Measurements from ENCODE around the gene SCAP. TPM values are rescaled to one million over a fixed set of nuclear protein-coding genes. Genes with fewer than 3 reads are reported as not detected.

SCAP gene
- total and polyA plus RNA-seq, 12 donors, result 31.7 to 56.7 (median 40.4) TPM

DNA sequence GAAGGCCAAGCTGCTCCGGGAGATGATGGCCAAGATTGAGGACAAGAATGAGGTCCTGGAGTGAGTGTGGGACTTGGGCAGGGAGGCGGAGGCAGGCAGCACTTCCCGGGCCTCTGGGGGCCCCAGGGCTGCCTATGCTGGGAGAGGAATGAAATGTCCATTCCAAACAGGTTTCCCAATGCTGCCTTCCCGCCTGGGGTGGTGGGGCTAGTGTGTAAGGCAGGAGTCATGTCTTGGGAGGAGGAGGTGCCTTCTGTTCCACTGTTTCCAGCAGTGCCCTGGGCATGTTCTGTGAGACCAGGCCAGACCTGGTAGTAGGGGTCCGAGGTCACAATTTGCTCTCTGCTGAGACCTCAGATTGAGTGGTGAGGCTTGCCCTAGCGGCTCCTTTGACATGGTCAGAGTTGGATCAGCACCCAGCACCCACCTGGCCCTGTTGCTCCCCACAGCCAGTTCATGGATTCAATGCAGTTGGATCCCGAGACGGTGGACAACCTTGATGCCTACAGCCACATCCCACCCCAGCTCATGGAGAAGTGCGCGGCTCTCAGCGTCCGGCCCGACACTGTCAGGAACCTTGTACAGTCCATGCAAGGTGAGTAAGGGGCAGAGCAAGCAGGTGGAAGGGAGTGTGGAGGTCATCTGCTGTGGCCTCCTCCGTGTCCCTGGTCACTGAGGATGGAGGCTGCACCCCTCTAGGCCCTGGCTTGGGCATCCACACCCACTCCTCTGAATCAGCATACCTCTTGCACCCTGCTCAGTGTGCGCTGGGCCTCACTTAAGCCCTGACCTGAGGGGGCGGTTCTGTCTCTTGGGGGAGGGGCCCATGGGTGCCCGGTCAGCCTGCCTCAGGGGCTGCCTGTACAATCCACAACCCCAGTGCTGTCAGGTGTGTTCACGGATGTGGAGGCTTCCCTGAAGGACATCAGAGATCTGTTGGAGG lies 67.6 kb downstream of the SCAP start:
- Histone ChIP-seq H3K36me3 (peaks cover under 1 to 86% (median 51%) of the 10 kb centered on the region in 9 donors), H3K4me3 (no peak overlapping the region), H3K27ac (no peak overlapping the region), H3K27me3 (no peaks in the 10 kb centered on the region), H3K4me1 (peaks cover 5 to 22% (median 17%) of the 10 kb centered on the region in 9 donors), H3K9me3 (no peaks in the 10 kb centered on the region)
- TF ChIP-seq CTCF (IDR thresholded peaks at IDR 0.05), result no peak
- intact Hi-C loops (cut with DNase I), result no loop called here
- 88 to 93% methylated on average over 18 of the region's 18 CpGs for WGBS, 2 donors
- no peak for ATAC-seq
- no peak for DNase-seq

DNA sequence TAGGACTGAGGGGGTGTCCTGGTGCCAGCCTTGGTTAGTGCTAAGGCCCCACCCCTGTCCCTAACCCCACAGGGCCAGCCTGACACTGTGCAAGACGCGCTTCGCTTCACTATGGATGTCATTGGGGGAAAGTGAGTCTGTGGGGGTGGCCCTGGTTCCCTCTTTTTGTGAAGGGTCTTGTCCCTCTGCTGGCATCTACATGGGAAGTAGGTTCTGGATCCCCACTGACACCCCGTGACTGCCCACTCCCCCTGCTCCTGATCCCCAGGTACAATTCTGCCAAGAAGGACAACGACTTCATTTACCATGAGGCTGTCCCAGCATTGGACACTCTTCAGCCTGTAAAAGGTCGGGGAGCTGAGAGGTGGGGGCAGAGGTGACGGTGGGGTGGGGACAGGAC lies 68.5 kb downstream of the SCAP start:
- no peak for TF ChIP-seq CTCF (IDR thresholded peaks at IDR 0.05)
- peaks cover 0 to 85% (median 43%) of the 10 kb centered on the region in 9 donors for H3K36me3 ChIP-seq
- intact Hi-C loops (cut with DNase I), result no loop called here

DNA sequence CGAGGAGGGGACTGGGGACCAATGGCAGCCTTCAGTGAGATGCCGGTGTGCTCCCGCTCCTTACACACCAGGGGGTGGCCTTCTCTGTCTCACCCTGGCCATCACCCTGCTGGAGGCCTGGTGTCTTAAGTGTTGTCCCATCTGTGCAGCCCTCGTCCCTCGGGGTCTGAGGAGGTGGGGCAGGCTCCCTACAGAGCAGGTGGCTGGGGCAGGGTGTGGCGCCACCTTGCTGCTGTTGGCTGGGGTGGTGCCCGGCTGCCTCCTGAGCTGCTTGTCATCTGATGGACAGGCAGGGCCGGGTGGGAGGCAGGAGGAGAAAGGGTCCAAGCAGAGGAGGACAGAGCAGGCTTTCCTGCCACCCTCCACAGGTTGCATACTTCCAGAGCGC lies 69.0 kb downstream of the SCAP start:
- no peak overlapping the region for H3K27ac ChIP-seq
- no peak for DNase-seq
- intact Hi-C loops (cut with DNase I), result no loop called here

More for the DNA sequence above, 68.5 kb downstream of the SCAP start:
- H3K9me3 ChIP-seq, result no peaks in the 10 kb centered on the region
- DNase-seq, result no peak
- ATAC-seq, result no peak
- 90% methylated on average over 7 of the region's 7 CpGs for WGBS, 2 donors
- H3K27me3 ChIP-seq, result no peaks in the 10 kb centered on the region
- H3K4me1 ChIP-seq, result peaks cover 5 to 22% (median 17%) of the 10 kb centered on the region in 9 donors
- no peak overlapping the region for H3K4me3 ChIP-seq
- H3K27ac ChIP-seq, result no peak overlapping the region

More for the DNA sequence above, 69.0 kb downstream of the SCAP start:
- no peaks in the 10 kb centered on the region for H3K27me3 ChIP-seq
- WGBS, 2 donors, result 80 to 86% methylated on average over 9 of the region's 9 CpGs
- ATAC-seq, result no peak
- peaks cover 0 to 85% (median 39%) of the 10 kb centered on the region in 9 donors for H3K36me3 ChIP-seq
- no peak overlapping the region for H3K4me3 ChIP-seq
- peak in 1 of 9 donors; percentile 9 for TF ChIP-seq CTCF (IDR thresholded peaks at IDR 0.05)
- no peaks in the 10 kb centered on the region for H3K9me3 ChIP-seq
- peaks cover 5 to 22% (median 17%) of the 10 kb centered on the region in 9 donors for H3K4me1 ChIP-seq

Data from heart right ventricle (tissue), 16 donors.